Activated CD4-positive, alpha-beta T cell treated with anti-CD3 and anti-CD28 coated beads, Interleukin-2, amount 10 ng/mL, durations not matched to agents 24 days and 14 days (primary cell): ENCODE results near the gene STX18. TPM values are rescaled to one million over a fixed set of nuclear protein-coding genes. Genes with fewer than 3 reads are reported as not detected.

Experiments
- DNase-seq: peaks from one replicate; pipeline ENCODE4 v3.0.0; 2022
- H3K27ac Mint-ChIP-seq: one replicate; pipeline ENCODE4 v1.8.0; 2022; ENCODE audit warnings: mild to moderate bottlenecking, mixed read lengths
- H3K27me3 Mint-ChIP-seq: one replicate; pipeline ENCODE4 v1.8.0; 2022; ENCODE audit warnings: mixed read lengths
- H3K36me3 Mint-ChIP-seq: one replicate; pipeline ENCODE4 v1.8.0; 2022; ENCODE audit warnings: low read depth, mild to moderate bottlenecking, mixed read lengths
- H3K4me1 Mint-ChIP-seq: one replicate; pipeline ENCODE4 v1.8.0; 2021; ENCODE audit warnings: mixed read lengths
- H3K4me3 Mint-ChIP-seq: one replicate; pipeline ENCODE4 v1.8.0; 2022; ENCODE audit warnings: mild to moderate bottlenecking, moderate library complexity, mixed read lengths
- H3K9me3 Mint-ChIP-seq: one replicate; pipeline ENCODE4 v1.8.0; 2021; ENCODE audit warnings: mixed read lengths
- intact Hi-C: fragments of 100-400 bp; cut with micrococcal nuclease; formaldehyde crosslinking; loops from one replicate; pipeline ENCODE4 v1.15.1; 2023
- total RNA-seq: library from RNA; stranded (reverse); gene quantifications from 2 replicates; pipeline ENCODE4 v1.2.3, GENCODE V29; 2022

STX18 gene
- 28.7 and 35.6 TPM in 2 replicates for total RNA-seq

DNA sequence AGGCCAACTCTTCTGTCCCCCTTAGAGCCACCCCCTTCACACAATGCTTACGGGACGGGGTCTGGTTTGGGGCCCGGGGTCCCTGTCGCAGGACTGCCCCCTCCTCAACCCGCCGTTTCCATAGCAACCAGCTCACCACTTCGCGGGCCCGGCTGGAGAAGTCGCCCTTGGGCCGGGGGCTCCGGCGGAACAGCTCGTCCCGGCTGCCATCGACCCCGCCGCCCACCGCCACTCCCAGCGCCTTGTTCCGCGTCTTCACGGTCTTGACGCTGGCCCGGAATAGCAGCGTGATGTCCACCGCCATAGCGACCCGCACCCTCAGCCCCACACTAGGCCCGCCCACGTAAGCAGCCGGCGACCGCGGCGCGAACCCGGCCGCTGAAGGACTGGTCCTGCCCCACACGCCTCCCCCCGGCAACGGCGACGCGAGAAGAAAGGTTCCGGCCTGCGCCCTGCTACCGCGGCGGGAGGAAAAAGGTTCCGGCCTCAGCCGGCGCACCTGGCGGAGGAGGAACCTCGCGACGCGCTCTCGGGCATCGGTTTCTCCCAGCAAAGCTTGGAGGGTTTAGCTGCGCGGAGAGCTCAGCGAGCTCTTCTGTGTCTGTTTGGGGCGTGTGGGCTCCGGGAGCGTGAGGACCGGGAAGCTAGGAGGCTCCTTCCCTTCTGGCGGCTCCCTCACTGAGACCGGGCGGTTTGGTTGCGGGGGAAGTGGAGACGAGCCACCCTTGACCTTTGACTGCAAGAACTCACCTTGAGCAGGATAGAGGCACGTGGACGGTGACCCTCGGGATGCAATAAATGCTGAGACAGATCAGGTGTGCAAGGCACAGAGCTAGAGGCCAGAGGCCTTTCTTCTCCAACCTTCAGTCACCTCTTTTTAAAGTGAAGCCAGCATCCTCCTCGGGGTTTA is at the start of gene STX18:
Gene STX18 (minus strand): TSS at position 388 of the 910 bp plus-strand sequence. CDS start 84 bp downstream, at position 304.
- Mint-ChIP-seq H3K4me3 (peak within 1 kb of the TSS; percentile 93), H3K27me3 (no peaks in the 10 kb centered on the region), H3K9me3 (no peaks in the 10 kb centered on the region), H3K4me1 (peaks cover 35% of the 10 kb centered on the region), H3K36me3 (peaks cover 3% of the 10 kb centered on the region), H3K27ac (peak within 1 kb of the TSS; percentile 93)
- intact Hi-C loops, result loop anchor here (1.0 to 5.0 kb wide), 4 partner anchors 34 to 294 kb away; partner anchors contain the start of genes LYAR, TMEM128 and ZBTB49
- DNase-seq, result peak; percentile 98

DNA sequence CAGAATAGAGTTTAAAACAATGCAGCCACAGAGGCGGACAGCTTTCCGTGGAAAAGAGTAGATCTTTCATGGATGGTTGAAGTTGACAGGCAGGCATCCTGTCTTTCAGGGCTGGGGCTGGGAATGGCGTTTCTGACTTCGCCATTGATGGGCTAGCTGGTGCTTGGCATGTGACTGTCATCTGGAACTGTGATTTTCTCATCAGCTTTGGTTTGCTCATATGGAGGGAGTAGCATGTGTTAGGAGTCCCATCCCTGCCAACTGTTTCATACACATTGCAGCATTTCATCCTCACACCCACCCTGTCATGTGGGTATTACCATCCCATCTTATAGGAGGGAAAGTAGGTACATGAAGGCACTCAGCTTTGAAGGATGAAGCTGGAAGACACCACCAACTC is 49.2 kb upstream of the STX18 start:
- H3K36me3 Mint-ChIP-seq, result peaks cover 6% of the 10 kb centered on the region
- intact Hi-C loops, result no loop called here
- H3K27ac Mint-ChIP-seq, result no peak overlapping the region
- H3K27me3 Mint-ChIP-seq, result no peaks in the 10 kb centered on the region
- H3K9me3 Mint-ChIP-seq, result peaks cover 34% of the 10 kb centered on the region
- no peak overlapping the region for H3K4me3 Mint-ChIP-seq
- DNase-seq, result no peak
- H3K4me1 Mint-ChIP-seq, result no peaks in the 10 kb centered on the region

DNA sequence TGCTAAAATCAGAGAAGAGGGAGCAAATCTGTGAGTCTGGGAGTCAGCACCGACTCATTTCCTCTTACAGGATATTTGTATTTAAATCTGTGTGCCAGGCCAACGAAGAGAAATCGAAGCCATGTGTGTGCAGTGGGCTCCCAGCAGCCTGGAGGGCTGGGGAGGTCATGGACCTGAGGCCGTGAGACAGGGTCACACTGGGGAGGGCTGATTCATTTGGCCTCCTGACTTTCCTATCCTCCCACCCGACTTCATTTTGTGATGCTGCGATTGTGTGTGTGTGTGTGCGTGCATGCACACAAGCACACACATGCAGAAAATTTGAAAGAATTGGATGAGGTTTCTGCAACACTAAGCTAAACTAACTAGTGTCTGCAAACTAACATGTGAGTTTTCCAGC is 48.7 kb upstream of the STX18 start:
- H3K4me1 Mint-ChIP-seq, result no peaks in the 10 kb centered on the region
- intact Hi-C loops, result no loop called here

DNA sequence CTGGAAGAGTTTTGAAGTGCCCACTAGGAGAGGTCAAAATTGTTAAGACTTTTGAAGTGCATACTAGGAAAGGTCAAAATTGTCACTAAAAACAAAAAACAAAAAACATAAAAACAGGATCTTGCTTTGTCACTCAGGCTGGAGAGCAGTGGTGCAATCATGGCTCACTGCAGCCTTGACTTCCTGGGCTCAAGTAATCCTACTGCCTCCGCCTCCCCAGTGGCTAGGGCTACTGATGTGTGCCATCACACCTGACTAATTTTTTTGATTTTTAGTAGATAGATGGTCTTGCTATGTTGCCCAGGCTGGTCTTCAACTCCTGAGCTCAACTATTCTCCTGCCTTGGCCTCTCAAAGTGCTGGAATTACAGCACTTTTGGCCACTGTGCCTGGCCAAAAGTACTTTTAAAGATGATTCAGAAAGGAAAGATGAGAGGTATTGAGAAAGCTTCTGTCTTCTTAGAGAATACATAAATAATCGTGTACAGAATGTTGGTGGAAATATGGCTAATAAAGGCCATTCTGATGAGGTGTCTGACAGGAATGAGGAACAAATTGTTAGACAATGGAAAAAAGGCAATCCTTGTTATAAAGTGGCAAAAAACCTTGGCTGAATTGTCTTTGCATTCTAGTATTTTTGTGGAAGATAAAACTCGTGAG is 43.3 kb upstream of the STX18 start:
- no peaks in the 10 kb centered on the region for H3K36me3 Mint-ChIP-seq
- H3K4me3 Mint-ChIP-seq, result no peak overlapping the region

More for the DNA sequence above, 48.7 kb upstream of the STX18 start:
- Mint-ChIP-seq H3K27ac (no peak overlapping the region), H3K27me3 (no peaks in the 10 kb centered on the region), H3K9me3 (peaks cover 31% of the 10 kb centered on the region), H3K36me3 (peaks cover 3% of the 10 kb centered on the region), H3K4me3 (no peak overlapping the region)
- no peak for DNase-seq

DNA sequence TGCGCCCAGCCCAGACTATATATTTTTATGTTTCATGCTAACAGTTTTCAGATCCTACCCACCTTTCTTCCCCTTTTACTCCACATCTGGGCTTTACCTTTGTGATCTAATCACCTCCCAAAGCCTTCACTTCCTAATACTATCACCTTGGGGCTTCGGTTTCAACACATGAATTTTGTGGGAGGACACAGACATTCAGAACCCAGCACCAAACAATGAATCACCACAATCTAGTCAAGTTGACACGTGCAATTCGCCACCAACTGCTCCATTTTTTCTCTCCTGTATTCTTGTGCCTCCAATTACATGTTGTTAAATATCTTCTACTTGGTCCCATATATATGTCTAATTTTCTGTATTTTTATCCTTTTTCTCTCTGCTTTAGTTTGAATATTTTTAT is 41.8 kb upstream of the STX18 start:
- no peaks in the 10 kb centered on the region for H3K4me1 Mint-ChIP-seq
- intact Hi-C loops, result no loop called here

More for the DNA sequence above, 43.3 kb upstream of the STX18 start:
- H3K4me1 Mint-ChIP-seq, result no peaks in the 10 kb centered on the region
- intact Hi-C loops, result no loop called here
- peaks cover 9% of the 10 kb centered on the region for H3K9me3 Mint-ChIP-seq
- H3K27me3 Mint-ChIP-seq, result no peaks in the 10 kb centered on the region
- no peak overlapping the region for H3K27ac Mint-ChIP-seq
- no peak for DNase-seq

DNA sequence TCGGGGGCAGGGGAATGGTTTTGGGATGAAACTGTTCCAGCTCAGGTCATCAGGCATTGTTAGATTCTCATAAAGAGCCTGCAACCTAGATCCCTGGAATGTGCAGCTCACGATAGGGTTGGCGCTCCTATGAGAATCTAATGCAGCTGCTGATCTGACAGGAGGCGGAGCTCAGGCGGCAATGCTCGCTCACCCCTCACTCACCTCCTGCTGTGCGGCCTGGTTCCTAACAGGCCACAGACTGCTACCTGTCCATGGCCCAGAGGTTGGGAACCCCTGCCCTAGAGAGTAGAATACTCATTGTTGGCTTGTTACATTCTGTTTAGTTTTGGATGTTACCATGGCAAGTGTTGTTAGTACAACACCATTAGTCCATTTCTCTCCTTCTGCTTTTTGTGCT is 40.8 kb upstream of the STX18 start:
- Mint-ChIP-seq H3K27me3 (no peaks in the 10 kb centered on the region), H3K9me3 (peaks cover 6% of the 10 kb centered on the region), H3K4me3 (no peak overlapping the region), H3K4me1 (no peaks in the 10 kb centered on the region), H3K36me3 (no peaks in the 10 kb centered on the region), H3K27ac (no peak overlapping the region)
- intact Hi-C loops, result no loop called here
- DNase-seq, result no peak

More for the DNA sequence above, 41.8 kb upstream of the STX18 start:
- Mint-ChIP-seq H3K27ac (no peak overlapping the region), H3K9me3 (peaks cover 9% of the 10 kb centered on the region), H3K4me3 (no peak overlapping the region), H3K36me3 (no peaks in the 10 kb centered on the region), H3K27me3 (no peaks in the 10 kb centered on the region)
- no peak for DNase-seq

DNA sequence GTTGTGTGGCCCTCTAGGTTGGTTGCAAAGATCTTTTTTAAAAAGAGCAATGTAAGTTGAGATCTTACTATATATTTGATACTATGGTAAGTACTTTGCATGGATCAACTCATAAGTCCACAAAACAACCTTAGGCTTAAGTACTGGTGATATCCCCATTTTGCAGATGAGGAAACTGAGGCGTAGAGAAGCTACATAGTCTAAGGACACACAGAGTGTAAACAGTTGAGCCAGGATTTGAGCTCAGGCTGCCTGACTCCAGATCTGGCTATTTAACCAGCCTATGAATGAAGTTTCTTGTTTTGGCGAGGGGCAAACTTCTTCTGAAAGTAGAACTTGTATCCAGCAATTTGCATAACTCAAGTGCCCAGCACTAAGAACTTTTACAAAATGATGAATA is 38.6 kb upstream of the STX18 start:
- Mint-ChIP-seq H3K4me3 (no peak overlapping the region), H3K27me3 (peaks cover 5% of the 10 kb centered on the region), H3K9me3 (peaks cover 4% of the 10 kb centered on the region), H3K4me1 (peaks cover 4% of the 10 kb centered on the region), H3K27ac (no peak overlapping the region), H3K36me3 (peaks cover 5% of the 10 kb centered on the region)
- DNase-seq, result no peak
- intact Hi-C loops, result no loop called here

DNA sequence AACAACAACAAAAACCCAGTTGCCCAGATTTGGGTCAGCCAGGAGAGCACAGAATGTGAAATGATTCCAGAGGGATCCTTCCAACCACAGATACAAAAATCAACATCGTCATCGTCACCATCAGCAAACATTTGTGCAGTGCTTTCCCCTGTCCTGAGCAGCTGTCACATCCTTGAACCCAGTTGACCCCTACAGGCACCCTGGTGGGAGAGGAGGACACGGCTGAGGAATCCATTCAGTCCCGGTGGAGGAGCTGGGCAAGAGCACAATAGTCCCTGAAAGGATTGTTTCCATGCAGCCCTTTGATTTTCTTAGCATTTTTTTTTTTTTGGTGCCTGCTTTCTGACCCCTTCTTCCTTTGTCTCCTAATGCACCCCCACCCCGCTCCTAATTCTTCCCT is 37.1 kb upstream of the STX18 start:
- Mint-ChIP-seq H3K4me3 (no peak overlapping the region), H3K27ac (no peak overlapping the region), H3K36me3 (peaks cover 5% of the 10 kb centered on the region), H3K4me1 (peaks cover 9% of the 10 kb centered on the region), H3K9me3 (peaks cover 4% of the 10 kb centered on the region), H3K27me3 (peaks cover 9% of the 10 kb centered on the region)
- intact Hi-C loops, result no loop called here
- DNase-seq, result no peak

DNA sequence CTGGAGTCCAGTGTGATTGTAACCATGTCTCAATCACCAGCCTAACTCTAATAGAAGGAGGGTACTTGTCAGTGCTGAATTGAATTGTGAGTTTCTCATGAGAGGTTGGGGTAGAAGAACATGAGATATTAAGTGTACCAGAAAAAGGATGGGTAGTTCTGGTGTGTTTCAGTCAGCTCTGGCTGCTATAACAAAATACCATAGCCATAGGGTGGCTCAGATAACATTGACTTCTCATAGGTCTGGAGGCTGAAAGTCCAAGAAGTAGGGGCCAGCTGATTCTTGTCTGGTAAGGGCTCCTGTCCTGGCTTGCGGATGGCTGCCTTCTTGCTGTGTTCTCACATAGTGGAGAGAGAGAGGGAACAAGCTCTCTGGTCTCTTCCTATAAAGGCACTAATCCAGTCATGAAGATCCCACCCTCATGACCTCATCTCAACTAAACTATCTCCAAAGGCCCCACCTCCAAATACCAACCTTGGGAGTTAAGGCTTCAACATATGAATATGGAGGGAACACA is 35.6 kb upstream of the STX18 start:
- Mint-ChIP-seq H3K36me3 (peaks cover 5% of the 10 kb centered on the region), H3K27me3 (peaks cover 9% of the 10 kb centered on the region), H3K4me1 (peaks cover 9% of the 10 kb centered on the region), H3K27ac (no peak overlapping the region), H3K4me3 (no peak overlapping the region), H3K9me3 (peaks cover 4% of the 10 kb centered on the region)
- no peak for DNase-seq
- intact Hi-C loops, result no loop called here

DNA sequence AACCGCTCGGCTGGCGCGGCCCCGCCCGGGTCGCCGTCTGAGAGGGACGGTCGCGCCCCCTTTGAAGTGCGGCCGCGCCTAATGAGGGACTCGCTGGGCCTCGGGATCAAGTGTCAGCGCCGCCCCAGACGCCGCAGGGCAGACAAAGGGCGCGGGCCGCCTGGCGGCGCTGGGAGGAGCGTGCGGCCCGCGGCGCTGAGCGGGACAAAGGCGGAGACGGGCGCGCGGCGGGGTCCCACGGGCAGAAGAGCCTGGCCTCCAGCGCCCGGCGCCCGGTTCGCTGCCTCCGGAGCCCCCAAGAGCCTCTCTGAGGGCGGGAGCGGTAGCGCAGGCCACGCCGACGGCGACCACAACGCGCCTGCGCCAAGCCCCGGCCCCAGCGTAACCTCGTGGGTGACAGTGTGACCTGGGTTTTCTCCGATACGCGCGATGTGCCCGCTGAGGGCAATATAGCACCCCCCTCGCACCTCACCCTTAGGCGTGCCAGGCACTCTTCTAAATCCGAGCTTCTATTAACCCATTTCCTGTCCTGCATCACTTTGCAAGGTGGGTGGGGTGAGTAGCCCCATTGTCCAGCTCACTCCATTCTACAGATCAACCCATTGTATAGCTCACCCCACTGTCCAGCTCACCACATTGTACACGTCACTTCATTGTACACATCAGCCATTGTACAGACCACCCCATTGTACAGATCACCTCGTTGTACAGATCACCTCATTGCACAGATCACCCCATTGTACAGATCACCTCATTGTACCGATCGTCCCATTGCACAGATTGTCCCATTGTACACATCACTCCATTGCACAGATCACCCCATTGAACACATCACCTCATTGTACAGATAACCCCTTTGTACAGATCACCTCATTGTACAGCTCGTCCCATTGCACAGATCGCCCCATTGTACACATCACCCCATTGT is 33.7 kb upstream of the STX18 start:
- Mint-ChIP-seq H3K4me3 (peak overlapping the region; percentile 73), H3K36me3 (peaks cover 5% of the 10 kb centered on the region), H3K27ac (no peak overlapping the region), H3K9me3 (peaks cover 4% of the 10 kb centered on the region), H3K4me1 (peaks cover 9% of the 10 kb centered on the region), H3K27me3 (peaks cover 9% of the 10 kb centered on the region)
- intact Hi-C loops, result loop anchor here (1.0 kb wide), 1 partner anchor 33 kb away; the partner anchor contains the start of gene STX18
- DNase-seq, result peak; percentile 73

DNA sequence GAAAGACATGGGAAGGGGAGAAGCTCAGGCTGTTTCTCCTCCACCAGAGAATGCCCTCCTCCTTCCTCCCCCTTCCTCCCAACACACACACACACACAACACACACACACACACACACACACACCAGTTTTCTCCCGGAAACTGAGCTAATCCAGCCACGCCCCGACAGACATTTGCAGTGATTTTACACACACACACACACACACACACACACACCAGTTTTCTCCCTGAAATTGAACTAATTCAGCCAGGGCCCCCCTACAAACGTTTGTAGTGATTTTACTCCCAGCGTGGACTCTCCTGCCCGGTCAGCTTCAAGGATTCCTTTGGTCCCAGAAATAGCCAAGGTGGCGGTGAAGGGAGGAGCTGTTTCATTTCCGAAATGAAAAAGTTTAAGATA is 32.9 kb upstream of the STX18 start:
- peaks cover 9% of the 10 kb centered on the region for H3K27me3 Mint-ChIP-seq
- H3K36me3 Mint-ChIP-seq, result peaks cover 6% of the 10 kb centered on the region
- DNase-seq, result no peak
- H3K4me1 Mint-ChIP-seq, result peaks cover 9% of the 10 kb centered on the region
- no peak overlapping the region for H3K27ac Mint-ChIP-seq
- H3K4me3 Mint-ChIP-seq, result peak overlapping the region; percentile 73
- H3K9me3 Mint-ChIP-seq, result peaks cover 6% of the 10 kb centered on the region
- intact Hi-C loops, result no loop called here

DNA sequence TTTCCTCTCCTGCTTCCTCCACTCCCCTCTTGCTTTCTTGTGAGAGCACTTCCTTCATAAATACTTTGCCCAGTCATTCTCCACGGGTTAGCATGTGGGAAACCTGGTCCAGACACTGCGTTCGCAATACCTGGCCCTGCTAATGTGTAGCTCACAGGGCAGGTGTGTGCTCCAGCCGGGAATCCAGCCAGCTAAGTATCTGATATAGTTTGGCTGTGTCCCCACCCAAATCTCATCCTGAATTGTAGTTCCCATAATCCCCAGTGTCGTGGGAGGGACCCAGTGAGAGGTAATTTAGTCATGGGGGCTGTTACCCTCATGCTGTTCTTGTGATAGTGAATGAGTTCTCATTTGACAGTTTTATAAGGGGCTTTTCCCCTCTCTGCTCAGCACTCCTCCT is 32.2 kb upstream of the STX18 start:
- Mint-ChIP-seq H3K4me3 (no peak overlapping the region), H3K27ac (no peak overlapping the region)

DNA sequence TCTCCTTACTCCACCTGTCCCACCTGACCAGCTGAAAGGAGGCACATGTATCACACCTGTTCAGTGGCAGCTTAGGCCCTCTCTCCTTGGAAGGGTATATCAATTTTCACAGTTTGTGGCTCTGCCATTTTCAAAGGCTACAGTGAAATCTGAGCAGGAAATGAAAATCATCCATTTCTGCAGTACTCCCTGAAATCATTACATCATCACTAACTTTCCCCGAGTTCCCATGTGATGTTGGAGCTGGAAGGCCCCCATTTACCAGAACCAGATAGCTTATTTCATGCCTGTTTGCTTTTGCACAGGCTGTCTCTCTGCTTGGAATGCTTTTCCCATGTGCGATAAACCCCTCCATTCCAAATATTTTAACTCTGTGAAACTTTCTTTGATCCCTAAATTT is 31.0 kb upstream of the STX18 start:
- no peak overlapping the region for H3K27ac Mint-ChIP-seq
- no peak for DNase-seq
- intact Hi-C loops, result no loop called here
- peaks cover 9% of the 10 kb centered on the region for H3K27me3 Mint-ChIP-seq
- peaks cover 10% of the 10 kb centered on the region for H3K9me3 Mint-ChIP-seq
- peaks cover 9% of the 10 kb centered on the region for H3K4me1 Mint-ChIP-seq
- no peak overlapping the region for H3K4me3 Mint-ChIP-seq
- peaks cover 7% of the 10 kb centered on the region for H3K36me3 Mint-ChIP-seq

More for the DNA sequence above, 32.2 kb upstream of the STX18 start:
- intact Hi-C loops, result no loop called here
- Mint-ChIP-seq H3K27me3 (peaks cover 9% of the 10 kb centered on the region), H3K4me1 (peaks cover 9% of the 10 kb centered on the region), H3K9me3 (peaks cover 10% of the 10 kb centered on the region), H3K36me3 (peaks cover 7% of the 10 kb centered on the region)
- no peak for DNase-seq
